WTC11 (cell line): ENCODE results near the gene KCTD2.

Source experiments
- AFF4 ChIP-seq: sonication (generic); formaldehyde crosslinking; IDR thresholded peaks from 2 replicates; pipeline ENCODE4 v1.8.1; 2023; ENCODE audit warnings: mild to moderate bottlenecking, missing genetic modification reagents, borderline replicate concordance
- ATF2 ChIP-seq: sonication (generic); formaldehyde crosslinking; IDR thresholded peaks from 2 replicates; pipeline ENCODE4 v1.8.1; 2022; ENCODE audit warnings: low read depth, missing genetic modification reagents, borderline replicate concordance
- CTCF ChIP-seq: fragments of 200-600 bp; IDR thresholded peaks from 2 replicates; pipeline ENCODE4 v1.8.0; 2022; ENCODE audit warnings: antibody characterized with exemption
- GABPB1 ChIP-seq: sonication (generic); formaldehyde crosslinking; IDR thresholded peaks from 2 replicates; pipeline ENCODE4 v1.8.1; 2023; ENCODE audit warnings: mild to moderate bottlenecking, missing genetic modification reagents
- MXD4 ChIP-seq: fragments of 250-450 bp; sonication (Bioruptor Pico); IDR thresholded peaks from 2 replicates; pipeline ENCODE4 v1.8.0; 2021; ENCODE audit warnings: mild to moderate bottlenecking, moderate library complexity, borderline replicate concordance
- NR2C2 ChIP-seq: sonication (generic); formaldehyde crosslinking; IDR thresholded peaks from 2 replicates; pipeline ENCODE4 v1.8.0; 2022; ENCODE audit warnings: mild to moderate bottlenecking, missing genetic modification reagents

GRCh38 chr17:75019146-75019545 lies 27.9 kb upstream of the KCTD2 start:
- no peak for TF ChIP-seq GABPB1
- no peak for TF ChIP-seq CTCF
- no peak for TF ChIP-seq MXD4 (CRISPR knock-in tag)
- no peak for TF ChIP-seq AFF4 (CRISPR knock-in tag)
- TF ChIP-seq ATF2 (CRISPR knock-in tag): no peak
- TF ChIP-seq NR2C2 (CRISPR knock-in tag): no peak
